ENCODE results near the gene PEX11G. TPM values are rescaled to one million over a fixed set of nuclear protein-coding genes. Genes with fewer than 3 reads are reported as not detected.
"Not testable (repeated sequence)": the region's sequence is repeated elsewhere in the genome, so short reads cannot be mapped to it uniquely, and the experiment has no call there.

Gene PEX11G
- total RNA-seq, 1 donor from 2014 or later, result 4.7 TPM

GRCh38 chr19:7449391-7450070 lies 39.3 kb downstream of the PEX11G start:
- DNase-seq (ENCODE audit: low spot score); ATAC-seq; intact Hi-C loops (cut with DNase I): not testable (repeated sequence)

DNA sequence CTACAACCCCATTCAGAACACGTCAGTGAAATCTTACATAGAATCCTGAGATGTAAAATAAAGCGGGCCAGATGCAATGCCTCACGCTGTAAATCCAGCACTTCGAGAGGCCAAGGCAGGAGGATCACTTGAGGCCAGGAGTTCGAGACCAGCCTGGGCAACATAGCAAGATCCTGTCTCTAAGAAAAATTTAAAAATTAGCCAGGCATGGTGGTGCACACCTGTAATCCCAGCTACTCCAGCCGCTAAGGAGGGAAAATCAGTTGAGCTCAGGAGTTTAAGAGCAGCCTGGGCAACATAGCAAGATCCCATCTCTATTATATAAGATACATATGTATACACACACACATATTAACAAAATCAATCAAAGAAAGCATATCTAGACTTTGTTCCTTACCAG lies 41.2 kb downstream of the PEX11G start:
- DNase-seq (ENCODE audit: low spot score) (no peak), ATAC-seq (no peak)
- intact Hi-C loops (cut with DNase I), result no loop called here

- no peak for DNase-seq (ENCODE audit: low spot score)
- no peak for ATAC-seq
Measured at GRCh38 chr19:7445104-7445503, 43.7 kb downstream of the PEX11G start.

DNA sequence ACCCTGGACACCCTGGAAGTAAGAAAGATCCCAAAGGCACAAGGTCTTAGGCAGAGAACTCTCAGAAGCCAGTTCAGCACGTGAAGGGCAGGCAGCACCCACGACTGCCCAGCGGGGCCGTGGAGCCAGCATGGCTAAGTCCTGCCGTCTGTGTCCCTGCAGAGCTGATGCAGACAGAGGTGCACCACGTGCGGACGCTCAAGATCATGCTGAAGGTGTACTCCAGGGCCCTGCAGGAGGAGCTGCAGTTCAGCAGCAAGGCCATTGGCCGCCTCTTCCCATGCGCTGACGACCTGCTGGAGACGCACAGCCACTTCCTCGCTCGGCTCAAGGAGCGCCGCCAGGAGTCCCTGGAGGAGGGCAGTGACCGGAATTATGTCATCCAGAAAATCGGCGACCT lies 44.8 kb downstream of the PEX11G start:
- DNase-seq (ENCODE audit: low spot score) (no peak), ATAC-seq (no peak)
- intact Hi-C loops (cut with DNase I), result no loop called here

More at GRCh38 chr19:7445104-7445503, 43.7 kb downstream of the PEX11G start:
- intact Hi-C loops (cut with DNase I), result no loop called here

DNA sequence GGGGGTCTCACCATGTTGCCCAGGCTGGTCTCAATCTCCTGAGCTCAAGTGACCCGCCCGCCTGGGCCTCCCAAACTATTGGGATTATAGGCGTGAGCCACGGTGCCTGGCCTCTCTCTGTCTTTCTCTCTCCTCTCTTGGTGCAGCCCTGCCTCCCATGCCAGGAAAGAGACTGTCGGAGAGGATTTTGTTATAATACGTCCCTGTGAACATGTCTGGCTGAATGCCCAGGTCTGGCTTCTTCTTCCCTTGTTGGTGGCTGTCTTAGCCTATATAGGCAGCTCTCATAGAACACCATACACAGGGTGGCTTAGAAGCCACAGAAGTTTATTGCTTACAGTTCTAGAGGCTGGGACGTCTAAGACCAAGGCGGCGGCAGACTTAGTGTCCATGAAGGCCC lies 46.4 kb downstream of the PEX11G start:
- no peak for DNase-seq (ENCODE audit: low spot score)
- ATAC-seq, result no peak
- intact Hi-C loops (cut with DNase I), result no loop called here

GRCh38 chr19:7441468-7442146 lies 47.2 kb downstream of the PEX11G start:
- intact Hi-C loops (cut with DNase I), result no loop called here

DNA sequence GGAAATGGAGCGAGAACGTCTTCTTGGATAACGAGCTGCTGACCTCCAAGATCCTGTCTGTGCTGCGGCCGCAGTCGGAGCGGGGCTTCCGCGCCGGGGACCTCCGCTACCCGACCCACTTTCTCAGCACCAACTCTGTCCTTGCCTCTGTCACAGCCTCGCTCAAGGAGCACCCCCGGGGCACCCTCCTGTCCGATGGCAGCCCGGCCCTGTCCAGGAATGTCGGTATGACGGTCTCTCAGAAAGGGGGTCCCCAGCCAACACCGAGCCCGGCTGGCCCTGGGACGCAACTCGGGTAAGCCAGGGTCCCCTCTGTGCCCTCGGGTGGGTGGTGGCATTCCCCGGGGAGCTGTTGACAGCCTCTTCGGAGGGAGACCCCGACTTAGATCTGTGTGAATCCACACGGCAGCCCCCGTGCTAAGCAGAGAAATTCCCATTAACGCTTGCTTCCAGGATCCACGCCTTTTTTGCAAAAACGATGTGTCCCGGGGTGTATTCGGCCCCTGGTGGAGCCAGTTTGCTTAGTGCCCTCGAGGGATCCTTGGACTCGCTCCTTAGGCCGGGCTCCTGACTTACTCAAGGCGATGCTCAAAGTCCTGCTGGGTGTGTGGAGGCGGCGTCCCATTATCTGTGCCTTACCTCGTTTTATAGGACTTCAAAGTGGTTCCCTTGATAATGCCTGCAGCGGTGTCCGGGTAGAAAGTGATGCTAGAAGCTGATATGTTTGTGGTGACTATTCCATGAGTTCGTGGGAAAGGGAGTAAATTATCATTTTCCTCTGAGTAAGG lies 48.5 kb downstream of the PEX11G start:
- intact Hi-C loops (cut with DNase I), result no loop called here
- ATAC-seq (no peak), DNase-seq (ENCODE audit: low spot score) (no peak)

More at GRCh38 chr19:7441468-7442146, 47.2 kb downstream of the PEX11G start:
- ATAC-seq, result no peak
- no peak for DNase-seq (ENCODE audit: low spot score)

DNA sequence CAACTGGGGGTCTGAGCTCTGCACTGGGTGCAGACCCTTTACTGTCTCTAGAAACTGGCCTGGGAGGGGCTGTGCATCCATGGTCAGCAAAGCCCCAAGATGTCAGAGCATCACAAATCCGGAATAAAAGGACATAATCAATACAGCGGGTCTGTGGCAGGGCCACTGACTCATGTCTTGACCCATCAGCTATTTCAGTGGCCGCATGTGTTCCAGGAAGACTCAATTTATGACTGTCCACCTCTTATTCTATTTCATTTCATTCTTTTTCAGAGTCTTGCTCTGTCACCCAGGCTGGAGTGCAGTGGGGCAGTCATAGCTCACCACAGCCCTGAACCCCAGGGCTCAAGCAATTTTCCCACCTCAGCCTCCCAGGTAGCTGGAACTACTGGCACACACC lies 53.2 kb downstream of the PEX11G start:
- DNase-seq (ENCODE audit: low spot score), result no peak
- ATAC-seq, result no peak
- intact Hi-C loops (cut with DNase I), result no loop called here

GRCh38 chr19:7434391-7434790 lies 54.4 kb downstream of the PEX11G start:
- intact Hi-C loops (cut with DNase I), result no loop called here
- no peak for DNase-seq (ENCODE audit: low spot score)
- no peak for ATAC-seq

DNA sequence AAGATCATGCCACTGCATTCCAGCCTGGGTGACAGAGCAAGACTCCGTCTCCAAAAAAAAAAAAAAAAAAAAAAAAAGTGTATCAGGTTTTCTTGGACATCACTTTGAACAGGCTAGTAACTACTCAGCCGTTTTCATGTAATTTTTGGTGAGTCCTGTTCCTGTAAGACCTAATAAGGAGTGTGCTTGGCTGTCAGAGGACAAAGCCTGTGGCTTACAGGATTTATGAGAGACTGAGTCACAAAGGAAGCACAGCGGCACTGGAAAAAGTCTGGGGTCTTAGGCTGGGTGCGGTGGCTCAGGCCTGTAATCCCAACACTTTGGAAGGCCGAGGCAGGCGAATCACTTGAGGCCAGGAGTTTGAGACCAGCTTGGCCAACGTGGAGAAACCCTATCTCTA lies 55.4 kb downstream of the PEX11G start:
- ATAC-seq; intact Hi-C loops (cut with DNase I); DNase-seq (ENCODE audit: low spot score): not testable (repeated sequence)

DNA sequence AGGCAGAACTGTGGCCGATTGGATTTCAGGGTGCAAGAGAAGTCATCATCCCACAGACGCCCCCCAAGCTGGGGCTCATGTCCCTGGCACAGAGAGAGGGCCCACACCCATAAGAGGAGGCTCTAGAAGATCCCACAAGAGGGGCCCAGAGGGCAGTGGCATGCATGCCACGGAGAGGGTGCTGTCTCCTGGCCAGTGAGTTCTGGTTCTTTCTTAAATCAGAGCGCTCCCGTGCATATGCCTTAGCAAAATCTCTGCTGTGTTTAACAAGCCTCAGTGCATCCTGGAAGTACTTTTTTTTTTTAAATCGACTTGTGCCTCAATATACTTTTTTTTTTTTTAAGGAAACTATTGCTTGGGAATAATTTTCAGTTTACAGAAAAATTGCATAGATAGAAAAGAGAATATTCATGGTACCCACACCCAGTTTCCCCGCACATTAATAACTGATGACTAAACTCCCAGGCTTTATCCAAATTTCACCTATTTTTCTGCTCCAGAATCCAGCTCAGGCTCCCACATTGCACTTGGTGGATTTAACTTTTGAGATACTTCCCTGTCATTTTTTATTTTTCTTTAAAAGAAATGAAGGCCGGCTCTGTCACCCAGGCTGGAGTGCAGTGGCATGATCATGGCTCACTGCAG lies 59.1 kb downstream of the PEX11G start:
- intact Hi-C loops (cut with DNase I), result no loop called here
- DNase-seq (ENCODE audit: low spot score), result no peak
- ATAC-seq, result no peak

- ATAC-seq (no peak), DNase-seq (ENCODE audit: low spot score) (no peak)
- intact Hi-C loops (cut with DNase I), result no loop called here
Measured at GRCh38 chr19:7428651-7429113, 60.2 kb downstream of the PEX11G start.

GRCh38 chr19:7427944-7428343 lies 60.9 kb downstream of the PEX11G start:
- intact Hi-C loops (cut with DNase I), result no loop called here
- no peak for ATAC-seq
- DNase-seq (ENCODE audit: low spot score), result no peak

- ATAC-seq, result no peak
Measured at GRCh38 chr19:7426986-7427385, 61.8 kb downstream of the PEX11G start.

More at GRCh38 chr19:7426986-7427385, 61.8 kb downstream of the PEX11G start:
- intact Hi-C loops (cut with DNase I), result no loop called here
- DNase-seq (ENCODE audit: low spot score), result no peak

Other genes starting within 250 kb of the PEX11G start
- 62.6 TPM for gene INSR, start 194.6 kb downstream of the PEX11G start, total RNA-seq
- gene ARHGEF18, start 140.1 kb downstream of the PEX11G start, total RNA-seq, result 25.7 TPM
- gene ZNF358, start 27.1 kb upstream of the PEX11G start, total RNA-seq, result 47.6 TPM
- gene MCOLN1, start 33.6 kb upstream of the PEX11G start, total RNA-seq, result 35.3 TPM
- gene PNPLA6, start 46.7 kb upstream of the PEX11G start, total RNA-seq, result 133 TPM
- not detected for gene CAMSAP3, start 106.8 kb upstream of the PEX11G start, total RNA-seq
- gene XAB2, start 140.5 kb upstream of the PEX11G start, total RNA-seq, result 34.0 TPM
- gene PET100, start 140.8 kb upstream of the PEX11G start, total RNA-seq, result 95.1 TPM
- not detected for gene PCP2, start 144.7 kb upstream of the PEX11G start, total RNA-seq
- gene STXBP2, start 148.1 kb upstream of the PEX11G start, total RNA-seq, result 30.1 TPM
- 1.1 TPM for gene RETN, start 180.0 kb upstream of the PEX11G start, total RNA-seq
- 2.6 TPM for gene MCEMP1, start 188.1 kb upstream of the PEX11G start, total RNA-seq
- 58.0 TPM for gene TRAPPC5, start 191.8 kb upstream of the PEX11G start, total RNA-seq
- 3.7 TPM for gene FCER2, start 213.1 kb upstream of the PEX11G start, total RNA-seq
- 2.8 TPM for gene CLEC4G, start 243.1 kb upstream of the PEX11G start, total RNA-seq

All from sciatic nerve (tissue), 2 donors.